ENCODE measurements around the gene TUBB1. TPM values are rescaled to one million over a fixed set of nuclear protein-coding genes. Genes with fewer than 3 reads are reported as not detected.

The TUBB1 gene
- total RNA-seq, 1 donor from 2014 or later: 0.41 TPM

DNA sequence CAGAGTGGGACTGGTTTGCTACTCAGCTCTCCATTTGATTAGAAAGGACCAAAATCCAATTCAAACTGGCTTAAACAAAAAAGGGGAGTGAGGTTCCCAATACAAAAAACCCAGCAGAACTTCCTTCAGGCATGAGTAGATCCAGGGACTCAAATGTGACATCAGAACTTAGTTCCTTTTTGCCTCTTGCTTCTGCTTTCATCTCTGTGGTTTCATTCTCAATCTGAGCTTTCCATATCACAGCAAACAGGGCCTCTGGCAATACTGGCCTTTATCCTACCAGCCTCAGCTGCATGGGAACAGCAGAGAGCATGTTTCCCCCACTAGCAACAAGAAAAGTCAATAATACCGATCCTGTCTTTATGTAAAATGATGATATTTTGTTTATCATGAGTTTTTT is 52.0 kb downstream of the TUBB1 start:
- FAIRE-seq: no peak
- no peak for DNase-seq (ENCODE audit: low spot score in 2 of 2)

DNA sequence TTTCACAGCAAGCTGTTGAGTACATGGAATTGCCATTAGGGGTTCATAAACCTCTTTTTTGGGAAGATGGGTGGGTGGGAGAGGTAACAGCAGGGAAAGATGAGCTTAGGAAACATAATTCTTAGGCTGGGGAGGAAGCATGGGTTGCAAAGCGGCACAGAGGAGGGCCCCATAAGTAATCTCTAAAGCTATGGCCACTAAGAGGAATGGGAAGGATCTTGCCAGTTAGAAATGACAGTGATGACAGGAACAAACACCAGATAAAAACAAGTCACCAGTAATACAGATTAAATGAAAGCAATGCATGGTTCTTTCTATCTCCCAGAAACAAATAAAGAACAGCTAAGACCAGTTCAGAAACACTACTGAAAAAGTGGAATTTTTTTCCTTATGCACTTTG is 54.4 kb downstream of the TUBB1 start:
- no peak for FAIRE-seq
- no peak for DNase-seq (ENCODE audit: low spot score in 2 of 2)

GRCh38 chr20:59074456-59074855 is 55.2 kb downstream of the TUBB1 start:
- DNase-seq (ENCODE audit: low spot score in 2 of 2) (no peak), FAIRE-seq (no peak)

DNA sequence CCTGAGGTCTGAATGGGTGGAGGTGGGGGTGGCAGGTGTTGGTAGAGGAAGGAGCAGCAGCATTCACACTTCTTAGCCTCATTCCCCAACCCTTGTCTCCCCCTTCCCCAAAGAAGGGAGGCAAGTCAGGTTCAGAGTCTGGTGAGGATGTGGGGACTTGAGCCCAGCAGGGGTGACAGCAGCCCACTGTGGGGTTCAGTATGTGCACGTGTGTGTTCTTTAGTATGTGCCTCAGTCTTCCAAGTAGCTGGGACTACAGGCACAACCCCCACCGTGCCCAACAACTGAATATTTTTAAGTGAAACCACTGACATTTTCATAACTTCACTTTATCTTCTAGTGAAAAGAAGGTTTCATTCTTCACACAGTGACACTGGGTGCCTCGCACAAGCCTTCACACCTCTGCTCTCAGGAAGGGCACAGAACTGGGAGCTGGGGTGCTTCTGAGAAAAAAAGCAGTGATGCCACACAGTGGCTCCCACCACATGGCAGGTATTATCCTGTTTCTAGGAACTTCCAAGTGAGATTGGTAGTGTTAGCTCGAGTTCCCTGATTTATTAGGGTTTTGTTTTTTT is 56.8 kb downstream of the TUBB1 start:
- FAIRE-seq (no peak), DNase-seq (ENCODE audit: low spot score in 2 of 2) (no peak)

Other genes starting within 250 kb of the TUBB1 start
- 1.2 TPM for gene GNAS-AS1, start 168.5 kb upstream of the TUBB1 start, total RNA-seq
- gene GNAS, start 166.7 kb upstream of the TUBB1 start, total RNA-seq: 481 TPM
- gene NELFCD, start 38.2 kb upstream of the TUBB1 start, total RNA-seq: 45.7 TPM
- 10.6 TPM for gene CTSZ, start 12.2 kb upstream of the TUBB1 start, total RNA-seq
- gene ATP5F1E, start 12.9 kb downstream of the TUBB1 start, total RNA-seq: 38.3 TPM
- gene PRELID3B, start 23.4 kb downstream of the TUBB1 start, total RNA-seq: 68.9 TPM
- under 0.01 TPM for gene ZNF831, start 144.4 kb downstream of the TUBB1 start, total RNA-seq